Stimulated activated CD8-positive, alpha-beta memory T cell treated with anti-CD3 and anti-CD28 coated beads, Interleukin-7, amount 100 ng/mL, for 48 hours (primary cell): ENCODE results near the gene CDK5.

ENCODE experiments used
- DNase-seq, 2 donors: peaks; one replicate each; pipeline ENCODE4 v3.0.0-alpha.2; 2020; ENCODE audit warnings: low read depth in 1 of 2; ENCODE audit errors: extremely low read depth in 1 of 2

CDK5 gene

GRCh38 chr7:151074817-151075661 lies 17.3 kb upstream of the CDK5 start:
- DNase-seq = no peak

GRCh38 chr7:151073990-151074389 lies 16.3 kb upstream of the CDK5 start:
- DNase-seq = no peak

- DNase-seq = no peak
Measured at GRCh38 chr7:151071032-151071866, 13.6 kb upstream of the CDK5 start.

GRCh38 chr7:151070574-151070960 lies 12.9 kb upstream of the CDK5 start:
- no peak for DNase-seq

- no peak for DNase-seq
Measured at GRCh38 chr7:151069841-151070573, 12.3 kb upstream of the CDK5 start.

GRCh38 chr7:151068069-151068773 lies 10.5 kb upstream of the CDK5 start:
- no peak for DNase-seq

- DNase-seq = no peak
Measured at GRCh38 chr7:151066273-151066974, 8.7 kb upstream of the CDK5 start.

- DNase-seq = no peak
Measured at GRCh38 chr7:151065516-151065915, 7.8 kb upstream of the CDK5 start.

- no peak for DNase-seq
Measured at GRCh38 chr7:151064993-151065392, 7.3 kb upstream of the CDK5 start.

- DNase-seq = no peak
Measured at GRCh38 chr7:151064454-151064853, 6.8 kb upstream of the CDK5 start.

- DNase-seq = no peak
Measured at GRCh38 chr7:151063212-151063561, 5.5 kb upstream of the CDK5 start.

GRCh38 chr7:151062399-151063211 lies 4.9 kb upstream of the CDK5 start:
- no peak for DNase-seq

GRCh38 chr7:151062111-151062398 lies 4.4 kb upstream of the CDK5 start:
- DNase-seq = no peak

- DNase-seq = no peak
Measured at GRCh38 chr7:151061213-151062110, 3.8 kb upstream of the CDK5 start.

- DNase-seq = no peak
Measured at GRCh38 chr7:151060416-151061212, 2.9 kb upstream of the CDK5 start.

GRCh38 chr7:151060113-151060415 lies 2.4 kb upstream of the CDK5 start:
- DNase-seq = no peak

- peak in 1 of 2 donors; percentile 61 for DNase-seq
Measured at GRCh38 chr7:151059367-151060112, 1.8 kb upstream of the CDK5 start, which contains the start of gene SLC4A2. Gene SLC4A2, plus strand, starts transcription at chr7:151059589. Its CDS starts 2,399 bp downstream, at chr7:151061988.
